TTC549 (cell line): ENCODE measurements around the gene CMIP.

Experiments used
- FAIRE-seq: peaks from 2 replicates; lab custom pipeline; 2012; peaks lifted over from hg19 to GRCh38; lab: Jason Lieb, UNC

CMIP gene

DNA sequence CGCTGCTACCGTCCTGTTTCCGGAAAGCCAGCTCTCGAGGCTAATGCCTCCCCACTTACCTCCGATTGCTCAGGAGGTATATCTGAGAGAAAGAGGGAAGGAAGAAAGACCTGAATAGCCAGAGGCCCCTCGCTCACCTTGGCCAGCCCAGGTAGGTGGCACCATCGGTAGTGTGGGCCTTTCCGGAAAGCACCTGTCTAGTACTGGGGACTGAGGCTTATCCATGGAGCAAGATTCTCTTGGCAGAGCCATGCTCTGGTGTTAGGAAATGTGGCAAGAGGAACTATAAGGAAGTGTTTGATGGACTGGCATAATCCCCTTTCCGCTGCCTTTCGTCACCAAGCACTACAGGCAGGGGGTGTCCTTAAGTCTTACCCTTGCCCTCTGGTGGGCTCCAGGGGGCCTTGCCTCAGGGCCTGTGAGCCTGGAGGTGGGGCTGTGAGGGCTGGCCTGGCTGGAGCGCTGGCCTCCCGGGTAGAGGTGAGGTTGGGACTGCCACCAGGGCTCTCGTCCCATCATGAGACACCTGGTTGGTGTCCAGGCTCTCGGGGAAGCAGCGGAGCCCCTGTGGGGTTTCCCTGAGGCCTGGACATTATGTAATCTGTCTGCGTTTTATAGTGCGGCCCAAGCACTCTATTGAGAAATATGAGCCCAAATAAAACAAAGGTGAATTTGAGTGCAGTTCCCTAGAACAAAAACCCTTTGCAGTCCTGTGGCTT is 2.9 kb downstream of the CMIP start:
- FAIRE-seq = no peak

DNA sequence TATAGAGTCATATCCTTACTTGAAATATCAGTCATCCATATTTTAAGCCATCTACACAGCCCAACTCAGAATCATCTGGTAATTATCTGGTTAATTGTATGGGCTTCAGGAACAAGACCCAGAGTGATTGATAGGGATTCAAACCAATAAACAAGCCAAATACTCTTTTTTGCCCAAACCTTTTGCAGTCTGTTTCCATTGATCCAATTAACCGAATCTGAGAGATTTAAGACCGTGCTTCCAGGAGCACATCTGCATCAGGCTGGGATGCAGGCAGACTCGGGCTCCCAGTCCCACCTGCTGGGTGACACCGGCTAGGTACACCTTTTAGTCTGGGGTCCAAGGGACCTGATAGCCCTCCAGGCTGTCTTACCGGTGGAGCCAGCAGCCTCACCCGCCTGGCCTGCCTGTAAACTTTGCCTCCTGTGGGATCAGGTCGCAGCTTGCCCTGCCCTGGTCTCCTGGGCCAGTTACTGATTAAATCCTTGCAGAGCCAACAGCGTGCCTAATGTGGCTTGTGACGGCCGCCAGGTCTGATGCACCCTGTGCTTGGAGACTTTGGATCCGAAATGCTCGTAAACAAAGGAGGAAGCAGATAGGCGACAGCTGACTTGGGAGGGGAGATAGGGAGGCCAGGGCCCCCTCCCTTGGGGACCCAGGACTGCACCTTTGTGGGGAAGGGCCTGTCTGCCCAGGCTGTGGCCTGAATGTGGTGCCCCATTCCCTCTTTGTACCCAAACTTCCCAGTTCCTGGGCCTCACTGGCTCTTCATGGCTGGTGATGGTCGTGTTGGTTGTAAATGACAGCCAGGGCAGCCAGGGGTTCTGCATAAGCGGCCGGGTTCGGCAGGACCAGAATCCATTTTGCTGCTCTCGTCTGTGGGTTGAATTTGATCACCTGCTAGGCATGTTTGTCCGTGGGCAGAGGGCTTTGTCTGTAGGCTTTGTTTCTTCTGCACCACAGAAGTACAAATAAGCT is 3.8 kb downstream of the CMIP start:
- FAIRE-seq = no peak

DNA sequence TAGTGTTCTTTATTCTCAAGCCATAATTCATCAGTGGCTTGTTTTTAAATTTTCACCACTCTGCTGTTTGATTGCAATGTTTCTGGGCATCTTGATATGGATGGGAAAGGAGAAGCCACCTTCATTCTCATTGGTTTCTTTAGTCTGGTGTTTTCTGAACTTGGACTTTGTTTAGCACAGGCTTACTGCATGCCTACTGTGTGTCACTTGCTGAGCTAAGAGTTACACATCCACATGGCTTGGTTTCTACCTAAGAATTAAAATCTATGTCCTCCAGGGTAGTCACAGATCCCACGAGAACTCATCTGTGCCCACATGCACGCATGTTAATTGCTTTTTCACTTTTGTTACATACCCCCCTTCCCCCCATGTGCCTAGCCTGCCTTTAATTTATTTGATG is 4.6 kb downstream of the CMIP start:
- no peak for FAIRE-seq

DNA sequence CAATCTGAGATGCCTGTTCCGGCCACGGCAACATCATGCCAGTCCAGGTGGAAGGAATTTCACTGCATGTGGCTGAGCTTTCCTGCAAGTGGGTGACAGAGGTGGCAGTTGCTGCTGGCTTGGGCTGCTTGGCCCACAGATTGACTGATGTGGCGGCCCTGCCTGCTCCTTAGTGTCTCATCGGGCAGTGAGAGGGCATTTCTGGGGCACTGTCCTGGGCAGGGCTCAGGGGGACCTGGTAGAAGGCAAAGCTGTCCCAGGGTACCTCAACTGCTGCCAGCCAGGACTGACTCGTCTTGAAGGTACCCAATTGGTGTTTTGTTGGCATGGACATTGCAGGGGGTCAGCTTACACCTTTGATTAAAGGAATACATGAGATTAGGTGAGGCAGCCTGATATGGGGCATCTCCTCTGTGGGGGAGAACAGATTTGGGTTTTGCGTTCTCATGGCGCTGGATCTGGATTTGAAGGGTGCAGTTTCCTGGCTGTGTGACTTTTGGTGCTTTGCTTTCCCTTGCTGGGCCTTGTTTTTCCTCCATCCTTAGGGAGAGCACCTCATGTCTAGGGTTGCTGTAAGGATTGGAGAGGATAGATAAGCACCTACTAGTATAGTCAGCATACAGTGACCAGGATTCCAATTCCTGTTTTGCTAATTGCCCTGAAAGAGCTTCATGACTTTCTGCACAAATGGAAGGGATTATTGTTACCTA is 5.4 kb downstream of the CMIP start:
- no peak for FAIRE-seq

DNA sequence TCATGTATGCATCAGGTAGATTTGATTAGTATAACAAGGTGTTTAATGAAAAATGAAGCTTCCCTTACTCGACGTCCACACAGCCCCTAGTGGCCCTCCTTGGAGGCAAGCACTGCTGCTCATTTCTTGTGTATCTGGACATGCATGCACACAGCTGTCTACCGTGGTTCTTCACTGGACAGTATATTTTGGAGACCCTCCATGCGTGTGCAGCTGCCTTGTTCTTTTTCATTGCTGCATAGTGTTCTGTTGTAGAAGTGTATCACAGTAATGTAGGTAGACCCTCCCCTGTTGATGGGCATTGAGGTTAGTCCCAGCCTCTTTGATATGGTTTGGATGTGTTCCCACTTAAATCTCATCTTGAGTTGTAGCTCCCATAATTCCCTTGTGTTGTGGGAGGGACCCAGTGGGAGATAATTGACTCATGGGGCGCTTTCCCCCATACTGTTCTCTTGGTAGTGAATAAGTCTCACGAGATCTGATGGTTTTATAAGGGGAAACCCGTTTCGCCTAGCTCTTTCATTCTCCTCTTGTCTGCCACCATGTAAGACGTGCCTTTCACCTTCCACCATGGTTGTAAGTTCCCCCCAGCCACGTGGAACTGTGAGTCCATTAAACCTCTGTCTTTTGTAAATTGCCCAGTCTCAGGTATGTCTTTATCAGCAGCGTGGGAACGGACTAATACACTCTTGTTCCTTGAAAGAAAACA is 6.3 kb downstream of the CMIP start:
- no peak for FAIRE-seq

DNA sequence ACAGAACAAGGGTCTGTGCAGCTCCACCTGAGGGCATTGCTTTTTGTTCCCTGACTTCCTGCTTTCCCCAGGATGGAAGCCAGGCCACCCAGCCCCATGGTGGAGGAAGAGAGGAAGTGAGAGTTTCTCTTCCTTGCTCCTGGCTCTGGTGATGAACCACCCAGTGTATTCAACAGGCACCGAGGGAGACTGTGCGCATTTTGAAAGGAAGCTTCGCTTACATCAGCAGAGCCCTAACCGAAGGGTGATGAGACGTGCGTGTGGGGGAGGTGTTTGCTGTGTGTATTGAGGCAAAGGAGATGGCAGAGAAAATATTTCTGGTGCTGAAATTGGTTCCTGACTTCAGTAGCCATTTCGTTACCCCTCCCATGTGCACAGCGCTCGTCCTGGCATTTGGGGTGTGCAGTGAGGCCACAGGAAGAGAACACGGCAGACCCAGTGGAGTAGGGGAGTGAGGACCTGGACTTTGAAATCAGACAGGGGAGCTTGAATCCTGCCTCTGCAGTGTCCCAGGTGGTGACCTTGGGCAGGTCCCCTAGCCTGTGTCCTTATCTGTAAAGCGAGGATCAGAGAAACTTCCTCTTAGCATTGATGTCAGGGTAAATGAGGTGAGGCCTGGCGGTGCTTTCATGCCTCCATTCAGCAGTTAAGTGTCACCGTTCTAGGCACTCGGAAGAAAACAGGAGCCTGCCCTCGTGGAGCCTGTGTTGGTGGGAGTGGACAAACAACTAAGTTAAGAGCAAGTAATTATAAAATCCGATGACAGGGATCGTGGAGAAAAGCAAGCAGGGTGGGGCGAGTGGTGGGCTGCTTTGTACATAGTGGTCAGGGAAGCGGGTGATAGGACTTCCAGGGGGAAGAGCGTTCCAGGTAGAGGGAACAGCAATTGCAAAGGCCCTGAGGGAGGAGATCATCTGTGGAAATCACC is 7.4 kb downstream of the CMIP start:
- FAIRE-seq = no peak

DNA sequence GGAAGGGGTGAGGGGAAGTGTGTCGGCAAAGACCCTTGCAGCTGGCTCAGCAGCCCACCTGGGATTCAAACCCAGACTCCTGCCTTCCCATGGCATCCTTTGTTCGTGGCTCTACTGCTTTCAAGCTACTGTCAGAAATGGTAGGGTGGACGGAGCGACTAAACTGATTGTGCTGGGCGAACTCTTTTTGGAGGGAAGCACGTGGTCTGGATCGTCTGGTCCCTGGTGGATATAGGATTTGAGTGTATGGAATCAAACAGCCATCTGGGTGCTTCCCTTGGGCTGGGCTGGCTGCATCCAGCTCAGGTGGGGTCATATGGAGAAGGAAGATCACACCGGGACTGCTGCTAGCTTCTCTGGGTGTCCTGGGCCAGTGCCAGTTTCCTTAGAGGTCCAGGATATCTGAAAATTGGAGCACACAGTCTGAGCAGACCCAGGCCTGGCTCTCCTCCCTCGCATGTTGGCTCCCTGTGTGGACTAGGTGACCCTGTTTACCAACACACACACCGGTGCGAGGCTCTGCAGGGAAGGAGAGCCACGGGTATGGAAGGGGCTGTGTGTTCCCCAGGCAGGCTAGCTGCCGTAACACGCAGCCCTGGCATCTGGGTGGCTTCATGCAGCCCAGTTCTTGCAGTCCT is 8.6 kb downstream of the CMIP start:
- FAIRE-seq = no peak

DNA sequence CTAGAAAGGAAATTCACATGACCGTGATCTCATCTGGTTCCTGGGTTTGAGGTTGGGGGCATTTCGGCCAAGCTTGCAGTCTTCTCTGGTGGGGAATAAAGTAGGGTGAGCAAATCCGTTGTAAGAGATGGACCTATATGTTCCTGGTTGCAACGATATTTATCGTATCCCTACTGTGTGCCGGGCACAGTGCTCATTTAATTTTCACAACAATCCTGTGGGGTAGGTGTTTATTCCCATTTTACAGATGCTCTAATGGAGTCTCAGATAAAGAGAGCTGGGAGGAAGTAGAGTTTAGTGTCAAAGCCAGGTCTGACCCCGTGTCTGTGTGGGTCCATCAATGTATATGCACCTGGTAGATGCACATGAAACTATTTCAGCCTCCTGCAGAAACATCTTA is 9.4 kb downstream of the CMIP start:
- no peak for FAIRE-seq

DNA sequence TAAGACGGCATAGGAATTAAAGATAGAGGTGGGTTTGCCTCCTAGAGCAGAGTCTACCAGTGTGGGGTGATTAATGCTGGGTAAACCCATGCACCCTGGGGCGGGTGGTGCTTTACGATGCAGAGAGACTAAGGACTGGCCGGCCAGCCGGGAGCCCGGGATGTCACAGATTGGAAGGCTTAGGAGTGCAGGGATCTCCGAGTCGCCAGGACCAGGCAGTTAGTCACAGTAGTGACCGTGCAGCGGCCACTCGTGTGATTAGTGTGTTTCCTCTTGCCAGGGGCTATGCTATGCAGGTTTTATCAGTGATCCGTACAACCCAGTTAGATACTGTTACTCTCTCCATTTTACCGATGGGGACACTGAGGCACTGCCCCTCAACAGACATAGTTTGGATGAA is 10.4 kb downstream of the CMIP start:
- no peak for FAIRE-seq

DNA sequence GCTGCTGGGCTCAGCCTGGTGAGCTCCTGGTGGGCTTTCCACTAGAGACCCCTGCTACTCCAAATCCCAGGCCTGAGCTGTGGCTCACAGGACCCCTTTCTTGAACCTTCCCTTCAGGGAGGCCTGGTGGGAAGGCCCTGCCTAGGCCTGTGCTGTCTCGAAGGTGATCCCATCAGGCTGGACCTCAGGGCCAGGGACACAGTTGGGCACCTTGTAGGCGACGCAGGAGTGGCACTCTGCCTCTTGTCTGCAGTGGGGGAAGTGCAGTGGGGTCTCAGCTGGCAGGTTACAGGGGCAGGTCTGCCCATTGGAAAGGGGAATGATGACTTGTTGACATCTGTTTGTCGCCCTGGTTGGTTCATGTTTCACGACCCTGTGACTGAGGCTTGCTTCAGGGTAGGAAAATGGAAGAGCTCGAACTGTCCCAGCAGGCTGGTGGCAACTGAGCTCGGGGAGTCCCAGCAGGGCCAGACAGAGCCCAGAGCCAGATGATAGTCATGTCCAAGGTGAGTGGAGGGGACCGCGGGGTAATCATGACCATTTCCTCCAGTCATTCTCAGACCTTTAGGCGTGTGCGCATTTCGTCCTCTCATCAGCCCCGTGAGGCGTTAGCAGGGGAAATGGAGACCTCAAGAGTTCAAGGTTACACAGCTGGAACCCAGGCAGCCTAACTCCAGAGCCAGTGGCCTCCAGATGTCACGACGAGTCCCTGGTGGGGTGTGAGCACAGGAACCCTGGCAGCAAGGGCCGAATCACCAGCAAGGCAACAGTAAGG is 11.3 kb downstream of the CMIP start:
- FAIRE-seq = no peak

DNA sequence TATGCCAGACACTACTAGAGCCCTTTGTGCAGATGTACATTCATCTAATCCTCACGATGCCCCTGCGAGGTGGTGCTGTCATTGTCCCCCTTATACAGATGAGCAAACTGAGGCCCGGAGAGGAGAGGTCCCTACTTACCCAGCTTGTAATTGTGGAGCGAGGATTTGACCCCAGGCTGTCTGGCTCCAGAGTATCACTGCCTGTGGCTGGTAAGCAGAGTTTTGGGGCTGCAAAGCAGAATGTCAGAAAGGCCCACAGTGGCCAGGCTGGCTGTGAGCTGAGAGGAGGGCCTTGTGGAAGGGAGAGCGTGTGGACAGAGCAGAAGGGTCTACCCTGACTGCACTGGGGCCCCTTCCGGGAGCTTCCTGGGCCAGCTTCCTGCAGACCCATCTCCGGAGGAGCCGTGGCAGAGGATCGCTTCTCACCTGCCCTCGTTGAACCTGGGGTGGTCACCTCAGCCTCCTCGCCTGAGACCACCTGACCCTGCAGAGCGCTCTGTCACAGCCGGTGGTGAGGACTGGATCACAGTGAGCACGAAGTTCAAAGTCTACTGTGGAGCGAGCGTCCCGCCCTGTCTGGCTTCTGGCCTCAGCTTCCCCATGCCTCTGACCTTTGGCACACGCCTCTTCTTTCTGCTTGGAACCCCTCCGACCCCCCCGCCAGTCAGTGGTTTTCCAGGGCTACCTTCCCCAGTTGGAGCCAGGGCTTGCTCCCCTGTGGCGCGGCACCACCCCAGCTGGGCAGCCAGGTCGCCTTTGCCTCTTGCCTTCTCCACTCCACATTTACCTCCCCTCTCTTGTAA is 12.1 kb downstream of the CMIP start:
- no peak for FAIRE-seq

DNA sequence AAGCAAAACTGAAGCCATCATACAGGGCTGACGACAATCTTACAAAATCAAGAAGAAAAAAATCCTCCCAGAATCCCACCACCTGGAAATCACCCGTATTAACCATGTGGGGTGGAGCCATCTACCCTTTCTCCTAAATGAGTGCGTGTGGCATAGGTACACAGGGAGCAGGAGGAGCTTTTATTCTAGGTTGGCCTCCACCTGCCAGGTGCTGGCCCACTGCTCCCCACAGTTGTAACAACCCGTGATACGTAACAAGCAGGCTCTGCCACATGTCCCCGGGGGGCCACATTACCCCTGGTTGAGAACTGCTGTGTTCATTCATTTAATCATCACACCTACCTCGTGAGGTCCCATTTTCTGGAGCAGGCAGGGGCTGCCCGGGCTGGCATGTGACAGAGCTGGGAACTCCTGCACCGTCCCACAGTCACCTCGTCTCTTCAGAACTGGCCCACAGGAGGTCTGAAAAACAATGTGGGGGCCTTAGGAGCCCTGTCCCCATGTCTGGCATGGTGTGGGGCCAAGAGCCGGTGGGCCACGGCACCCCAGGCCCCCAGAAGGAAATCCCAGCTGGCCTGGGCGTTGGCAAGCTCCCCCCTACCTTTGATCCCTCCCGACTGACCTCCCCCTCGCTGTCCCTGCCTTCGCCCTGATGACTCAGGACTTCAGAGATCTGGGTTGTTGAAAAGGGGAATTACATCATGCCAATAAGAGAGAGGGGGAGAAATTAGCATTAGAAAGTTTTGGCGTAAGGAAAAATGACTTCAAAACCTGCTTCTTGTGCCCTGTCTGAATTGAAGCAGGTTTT is 12.9 kb downstream of the CMIP start:
- FAIRE-seq = no peak

DNA sequence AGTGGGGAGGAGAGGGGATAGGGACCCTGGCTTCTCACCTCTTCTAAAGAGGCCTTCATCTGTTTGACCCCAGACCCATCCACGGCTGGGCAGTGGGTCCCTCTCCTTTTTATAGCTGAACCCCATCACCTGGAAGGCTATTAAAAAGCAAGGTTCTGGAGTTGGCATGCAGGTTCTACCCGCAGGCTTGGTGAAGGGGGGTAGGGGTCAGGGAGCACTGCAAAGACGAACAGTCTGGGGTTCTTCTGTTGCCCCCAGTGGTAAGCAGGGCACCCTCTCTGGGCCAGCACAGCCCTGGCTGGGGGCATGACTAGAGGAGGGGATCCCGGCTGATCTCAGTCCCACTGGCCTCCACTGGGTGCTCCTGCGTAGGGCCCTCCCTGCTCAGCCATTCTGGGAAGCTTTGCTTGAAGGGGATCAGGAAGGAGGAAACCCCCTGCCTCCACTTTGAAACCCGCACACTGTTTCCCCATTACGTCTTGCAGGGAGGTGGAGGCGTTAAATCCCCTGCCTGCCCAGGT is 13.6 kb downstream of the CMIP start:
- no peak for FAIRE-seq

DNA sequence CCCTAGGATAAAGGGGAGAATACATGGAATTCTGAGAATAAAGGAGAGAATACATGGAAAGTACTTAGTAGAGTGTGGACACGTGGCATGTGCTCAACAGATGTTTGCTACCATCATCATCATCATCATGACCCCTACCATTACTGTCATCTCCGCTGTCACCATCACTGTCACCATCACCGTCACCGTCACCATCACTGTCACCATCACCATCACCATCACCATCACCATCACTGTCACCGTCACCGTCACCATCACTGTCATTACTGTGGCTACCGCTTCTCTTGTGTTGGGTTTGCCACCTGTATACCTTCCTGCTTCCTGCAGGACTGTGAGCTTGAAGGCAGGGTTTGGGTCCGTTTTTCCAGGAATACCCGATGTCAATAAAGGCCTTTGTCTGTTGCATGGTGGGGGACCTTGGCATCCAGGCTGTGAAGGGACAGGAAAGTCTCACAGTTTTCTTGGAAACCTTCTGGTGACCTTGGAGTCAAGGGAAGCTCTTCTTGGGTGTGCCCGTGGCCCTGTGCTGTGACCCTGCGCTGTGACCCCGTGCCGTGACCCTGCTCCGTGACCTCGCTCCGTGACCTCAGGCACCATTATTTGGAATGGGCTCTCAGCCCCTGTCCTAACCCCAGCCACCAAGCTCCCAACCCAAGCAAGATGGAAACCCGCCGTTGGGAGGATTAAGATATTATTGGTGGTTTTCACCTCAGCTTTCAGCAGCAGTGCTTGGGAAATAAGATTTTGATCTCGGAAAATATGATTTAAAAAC is 14.4 kb downstream of the CMIP start:
- FAIRE-seq = no peak

DNA sequence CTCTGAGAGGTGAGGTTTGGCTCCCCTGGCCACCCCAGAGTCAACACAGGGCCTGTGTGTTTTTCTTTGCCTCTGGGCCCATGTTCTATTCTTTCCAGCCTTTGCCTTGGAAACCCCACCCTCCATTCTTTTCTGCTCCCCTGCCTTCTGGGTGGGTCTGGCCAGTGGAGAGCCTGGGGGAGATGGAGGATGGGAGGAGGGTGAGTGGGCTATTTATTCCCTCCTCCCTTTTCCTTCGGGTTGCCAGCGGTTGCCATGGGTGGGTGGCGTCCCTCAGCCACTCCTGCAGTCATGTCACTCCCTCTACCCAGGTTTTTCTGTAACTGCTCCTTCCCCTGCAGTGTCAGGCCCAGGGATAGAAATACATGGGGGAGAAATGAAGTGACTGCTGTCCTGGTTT is 15.5 kb downstream of the CMIP start:
- FAIRE-seq = no peak

DNA sequence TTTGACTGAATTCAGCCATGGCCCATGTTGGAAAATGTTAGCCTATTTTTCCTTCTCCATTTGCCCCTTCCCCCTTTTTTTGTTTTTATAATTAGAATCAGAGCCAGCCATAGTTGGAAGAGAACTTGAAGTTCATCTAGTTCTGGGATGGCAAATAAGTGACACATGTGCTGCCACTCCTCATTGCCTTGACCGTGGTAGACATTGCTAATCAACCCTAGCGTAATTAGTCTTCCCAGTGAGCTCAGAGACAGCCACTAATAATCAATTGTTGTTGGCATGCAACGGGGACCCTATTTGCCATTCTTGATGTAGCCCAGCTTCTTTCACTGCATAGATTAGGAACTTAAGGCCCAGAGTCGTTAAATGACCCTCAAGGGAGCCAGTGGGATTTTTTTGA is 16.6 kb downstream of the CMIP start:
- no peak for FAIRE-seq

DNA sequence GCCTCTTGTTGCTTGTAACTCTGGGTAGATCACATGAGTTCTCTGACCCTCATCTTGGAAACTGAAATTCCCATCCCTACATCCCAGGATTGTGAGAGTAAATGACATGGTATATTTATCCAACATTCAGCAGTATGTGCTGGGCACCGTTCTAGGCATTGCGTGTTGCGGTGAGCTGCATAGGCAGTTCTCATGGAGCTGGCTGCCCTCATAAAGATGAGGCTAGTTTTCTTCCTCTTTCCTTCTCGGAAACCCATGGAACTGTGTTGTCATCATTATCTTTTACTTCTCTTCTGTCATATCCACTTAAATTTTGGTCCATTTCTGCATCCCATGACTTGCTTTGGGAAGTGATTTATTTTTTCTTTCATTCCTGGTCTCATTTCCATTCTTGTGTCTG is 17.2 kb downstream of the CMIP start:
- FAIRE-seq = no peak
